HepG2 (cell line): Measurements from ENCODE around the gene SUSD3. TPM values are rescaled to one million over a fixed set of nuclear protein-coding genes. Genes with fewer than 3 reads are reported as not detected.

ENCODE experiments used
- AGO2 ChIP-seq: fragments of 200-400 bp; formaldehyde crosslinking; optimal IDR thresholded peaks from 2 replicates; pipeline ENCODE3; 2017; ENCODE audit warnings: mild to moderate bottlenecking, low read depth, low read length, moderate library complexity
- ARID4A ChIP-seq: sonication (generic); formaldehyde crosslinking; IDR thresholded peaks from 2 replicates; pipeline ENCODE4 v1.5.0; 2020; ENCODE audit warnings: mild to moderate bottlenecking, missing genetic modification reagents, borderline replicate concordance
- CHD2 ChIP-seq: IDR thresholded peaks from 2 replicates; pipeline ENCODE4 v1.6.1; 2011; ENCODE audit warnings: low read depth, low read length, improper control_type of control experiment
- ELF1 ChIP-seq: sonication (generic); formaldehyde crosslinking; IDR thresholded peaks from 2 replicates; pipeline ENCODE4 v1.4.0; 2020; ENCODE audit warnings: missing genetic modification reagents
- HIVEP1 ChIP-seq: sonication (generic); formaldehyde crosslinking; IDR thresholded peaks from 2 replicates; pipeline ENCODE4 v1.4.0; 2020; ENCODE audit warnings: mild to moderate bottlenecking, missing genetic modification reagents
- JUND ChIP-seq: sonication (generic); formaldehyde crosslinking; IDR thresholded peaks from 2 replicates; pipeline ENCODE4 v1.8.0; 2022; ENCODE audit warnings: mild to moderate bottlenecking, missing genetic modification reagents
- MYC ChIP-seq: sonication (generic); formaldehyde crosslinking; IDR thresholded peaks from 2 replicates; pipeline ENCODE4 v1.9.0; 2021; ENCODE audit warnings: missing genetic modification reagents, borderline replicate concordance
- NONO ChIP-seq, 2 experiments: fragments of 450-650 bp in 1 of 2; sonication (generic) in 1 of 2; formaldehyde crosslinking in 1 of 2; IDR thresholded peaks in 1 of 2; conservative IDR thresholded peaks in 1 of 2; 2 replicates each; pipeline versions ENCODE4 v1.6.1 to v1.8.0; 2017 to 2022; ENCODE audit warnings: mild to moderate bottlenecking in 1 of 2, missing genetic modification reagents in 1 of 2, moderate library complexity in 1 of 2
- RAD21 ChIP-seq: fragments of 450-650 bp; formaldehyde crosslinking; IDR thresholded peaks from 2 replicates; pipeline ENCODE4 v1.5.0; 2020; ENCODE audit warnings: mild to moderate bottlenecking
- SATB2 ChIP-seq: sonication (generic); formaldehyde crosslinking; IDR thresholded peaks from 2 replicates; pipeline ENCODE4 v1.5.0; 2020; ENCODE audit warnings: missing genetic modification reagents
- SIN3B ChIP-seq: fragments of 150-350 bp; IDR thresholded peaks from 2 replicates; pipeline ENCODE4 v1.6.1; 2014; ENCODE audit warnings: low read length
- SNAPC2 ChIP-seq: sonication (generic); formaldehyde crosslinking; IDR thresholded peaks from 2 replicates; pipeline ENCODE4 v1.8.1; 2022; ENCODE audit warnings: mild to moderate bottlenecking, missing genetic modification reagents
- YEATS4 ChIP-seq: sonication (generic); formaldehyde crosslinking; IDR thresholded peaks from 2 replicates; pipeline ENCODE4 v1.4.0; 2020; ENCODE audit warnings: missing genetic modification reagents, borderline replicate concordance
- ZBTB20 ChIP-seq: sonication (generic); formaldehyde crosslinking; IDR thresholded peaks from 2 replicates; pipeline ENCODE4 v1.8.1; 2023; ENCODE audit warnings: missing genetic modification reagents, low read depth, mild to moderate bottlenecking, borderline replicate concordance
- ZNF274 ChIP-seq: sonication (generic); formaldehyde crosslinking; IDR thresholded peaks from 2 replicates; pipeline ENCODE4 v1.5.1; 2020; ENCODE audit warnings: mild to moderate bottlenecking, missing genetic modification reagents
- ZNF333 ChIP-seq: sonication (generic); formaldehyde crosslinking; IDR thresholded peaks from 2 replicates; pipeline ENCODE4 v1.4.0; 2020; ENCODE audit warnings: mild to moderate bottlenecking, missing genetic modification reagents, borderline replicate concordance
- ZNF615 ChIP-seq: sonication (generic); formaldehyde crosslinking; IDR thresholded peaks from 2 replicates; pipeline ENCODE4 v1.5.0; 2020; ENCODE audit warnings: mild to moderate bottlenecking, missing genetic modification reagents, borderline replicate concordance
- polyA plus RNA-seq, 8 experiments: library from polyadenylated mRNA; depleted of rRNA in 3 of 8; stranded (reverse) in 7 of 8; unstranded in 1 of 8; fragments of >200 nt; fragmentation: Illumina TruSeq in 4 of 8; extraction: Trizol in 4 of 8; gene quantifications; 2 replicates each; pipeline versions ENCODE4 v1.2.1 to v1.2.3, GENCODE V29; 2011 to 2016; ENCODE audit warnings: low read depth in 4 of 8, missing spikeins in 1 of 8, mixed read lengths in 1 of 8; ENCODE audit not compliant: insufficient read depth in 1 of 8
- total RNA-seq, 5 experiments: library from RNA; depleted of rRNA; stranded (reverse); fragments of >200 nt; fragmentation: Illumina TruSeq; extraction: Trizol; gene quantifications; 2 replicates each; pipeline ENCODE4 v1.2.3, GENCODE V29; 2016; ENCODE audit warnings: low read depth in 1 of 5
- TF ChIP-seq, protein P1 (sequence below): IDR thresholded peaks from 2 replicates; pipeline ENCODE4 v1.6.1; 2018; ENCODE audit warnings: missing genetic modification reagents
- TF ChIP-seq, protein P2 (sequence below): fragments of 450-650 bp; IDR thresholded peaks from 2 replicates; pipeline ENCODE4 v1.6.1; 2016
- TF ChIP-seq, protein P3 (sequence below): IDR thresholded peaks from 2 replicates; pipeline ENCODE4 v1.6.1; 2016; ENCODE audit warnings: missing compliant biosample characterization, missing genetic modification reagents, borderline replicate concordance
- TF ChIP-seq, protein P4 (sequence below), 2 experiments: fragments of 450-650 bp in 1 of 2; sonication (generic) in 1 of 2; formaldehyde crosslinking; IDR thresholded peaks; 2 replicates each; pipeline versions ENCODE4 v1.5.0 to v1.8.0; 2020 to 2022; ENCODE audit warnings: mild to moderate bottlenecking in 1 of 2, missing genetic modification reagents in 1 of 2

The SUSD3 gene
- total and polyA plus RNA-seq, 2 of the 13 experiments (the other 11 are each of a cell fraction or from before 2014, with no cell fraction given), result 7.0 to 9.1 TPM

DNA sequence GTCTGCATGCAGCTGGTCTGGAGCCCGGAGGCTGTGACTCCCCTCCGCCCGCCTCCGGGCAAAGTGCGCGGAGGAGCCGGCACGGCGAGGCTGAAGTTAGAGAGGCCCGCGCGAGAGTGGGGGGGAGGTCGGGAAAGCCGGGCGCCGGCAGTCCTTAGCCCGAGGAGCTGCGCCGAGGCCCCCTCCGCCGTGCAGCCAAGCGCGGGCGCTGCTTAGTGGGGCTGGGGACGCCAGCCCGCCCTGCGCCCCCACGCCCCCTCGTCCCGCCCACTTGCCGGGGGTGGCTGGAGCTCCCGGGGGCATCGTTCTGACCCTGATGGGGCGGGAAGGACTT, 75.1 kb downstream of the SUSD3 start (continued):
- TF ChIP-seq NONO (IDR thresholded peaks at IDR 0.05) (no peak), NONO (CRISPR knock-in tag; conservative IDR thresholded peaks at IDR 0.05) (0 out of 2 replicates have a peak, but pooled peaks have one; percentile 13), ZNF333 (CRISPR knock-in tag) (0 out of 2 replicates have a peak, but pooled peaks have one; percentile 35), CHD2 (peak; percentile 72), AGO2 (peak; percentile 69), ZNF615 (0 out of 2 replicates have a peak, but pooled peaks have one; percentile 63), SIN3B (no peak), JUND (CRISPR knock-in tag) (peak; percentile 57; the same call in 1 of the 2 replicates), RAD21 (CRISPR knock-in tag) (no peak), SATB2 (no peak), SNAPC2 (CRISPR knock-in tag) (0 out of 2 replicates have a peak, but pooled peaks have one; percentile 35), YEATS4 (CRISPR knock-in tag) (peak; percentile 21; the same call in 1 of the 2 replicates), ZBTB20 (CRISPR knock-in tag) (0 out of 2 replicates have a peak, but pooled peaks have one; percentile 6), ELF1 (no peak), ZNF274 (peak; percentile 65; the same call in 1 of the 2 replicates), ARID4A (CRISPR knock-in tag) (peak; percentile 36), HIVEP1 (CRISPR knock-in tag) (peak; percentile 55; the same call in 1 of the 2 replicates), MYC (peak; percentile 84)
- TF ChIP-seq, protein P1, sequence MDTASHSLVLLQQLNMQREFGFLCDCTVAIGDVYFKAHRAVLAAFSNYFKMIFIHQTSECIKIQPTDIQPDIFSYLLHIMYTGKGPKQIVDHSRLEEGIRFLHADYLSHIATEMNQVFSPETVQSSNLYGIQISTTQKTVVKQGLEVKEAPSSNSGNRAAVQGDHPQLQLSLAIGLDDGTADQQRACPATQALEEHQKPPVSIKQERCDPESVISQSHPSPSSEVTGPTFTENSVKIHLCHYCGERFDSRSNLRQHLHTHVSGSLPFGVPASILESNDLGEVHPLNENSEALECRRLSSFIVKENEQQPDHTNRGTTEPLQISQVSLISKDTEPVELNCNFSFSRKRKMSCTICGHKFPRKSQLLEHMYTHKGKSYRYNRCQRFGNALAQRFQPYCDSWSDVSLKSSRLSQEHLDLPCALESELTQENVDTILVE (CRISPR knock-in tag), result peak; percentile 66; the same call in 1 of the 2 replicates
- TF ChIP-seq, protein P2, sequence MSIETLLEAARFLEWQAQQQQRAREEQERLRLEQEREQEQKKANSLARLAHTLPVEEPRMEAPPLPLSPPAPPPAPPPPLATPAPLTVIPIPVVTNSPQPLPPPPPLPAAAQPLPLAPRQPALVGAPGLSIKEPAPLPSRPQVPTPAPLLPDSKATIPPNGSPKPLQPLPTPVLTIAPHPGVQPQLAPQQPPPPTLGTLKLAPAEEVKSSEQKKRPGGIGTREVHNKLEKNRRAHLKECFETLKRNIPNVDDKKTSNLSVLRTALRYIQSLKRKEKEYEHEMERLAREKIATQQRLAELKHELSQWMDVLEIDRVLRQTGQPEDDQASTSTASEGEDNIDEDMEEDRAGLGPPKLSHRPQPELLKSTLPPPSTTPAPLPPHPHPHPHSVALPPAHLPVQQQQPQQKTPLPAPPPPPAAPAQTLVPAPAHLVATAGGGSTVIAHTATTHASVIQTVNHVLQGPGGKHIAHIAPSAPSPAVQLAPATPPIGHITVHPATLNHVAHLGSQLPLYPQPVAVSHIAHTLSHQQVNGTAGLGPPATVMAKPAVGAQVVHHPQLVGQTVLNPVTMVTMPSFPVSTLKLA, result 0 out of 2 replicates have a peak, but pooled peaks have one; percentile 12
- TF ChIP-seq, protein P3, sequence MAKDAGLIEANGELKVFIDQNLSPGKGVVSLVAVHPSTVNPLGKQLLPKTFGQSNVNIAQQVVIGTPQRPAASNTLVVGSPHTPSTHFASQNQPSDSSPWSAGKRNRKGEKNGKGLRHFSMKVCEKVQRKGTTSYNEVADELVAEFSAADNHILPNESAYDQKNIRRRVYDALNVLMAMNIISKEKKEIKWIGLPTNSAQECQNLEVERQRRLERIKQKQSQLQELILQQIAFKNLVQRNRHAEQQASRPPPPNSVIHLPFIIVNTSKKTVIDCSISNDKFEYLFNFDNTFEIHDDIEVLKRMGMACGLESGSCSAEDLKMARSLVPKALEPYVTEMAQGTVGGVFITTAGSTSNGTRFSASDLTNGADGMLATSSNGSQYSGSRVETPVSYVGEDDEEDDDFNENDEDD (CRISPR knock-in tag), result peak; percentile 33; the same call in 1 of the 2 replicates
- TF ChIP-seq, protein P4, sequence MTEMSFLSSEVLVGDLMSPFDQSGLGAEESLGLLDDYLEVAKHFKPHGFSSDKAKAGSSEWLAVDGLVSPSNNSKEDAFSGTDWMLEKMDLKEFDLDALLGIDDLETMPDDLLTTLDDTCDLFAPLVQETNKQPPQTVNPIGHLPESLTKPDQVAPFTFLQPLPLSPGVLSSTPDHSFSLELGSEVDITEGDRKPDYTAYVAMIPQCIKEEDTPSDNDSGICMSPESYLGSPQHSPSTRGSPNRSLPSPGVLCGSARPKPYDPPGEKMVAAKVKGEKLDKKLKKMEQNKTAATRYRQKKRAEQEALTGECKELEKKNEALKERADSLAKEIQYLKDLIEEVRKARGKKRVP (CRISPR knock-in tag; IDR thresholded peaks at IDR 0.05), result peak in 1 of 2 experiments; percentile 84; a peak in 1 of 4 replicates
